Sigmoid colon (tissue), 7 donors: ENCODE data around the gene SFRP2. TPM values are rescaled to one million over a fixed set of nuclear protein-coding genes. Genes with fewer than 3 reads are reported as not detected.

Experiments
- DNase-seq: peaks from one replicate; pipeline ENCODE4 v3.0.0-alpha.2; 2019
- H3K27ac ChIP-seq, 4 donors: fragments of 200-600 bp; sonication (generic); one replicate each; pipeline ENCODE4 v1.5.1; 2016 to 2019; ENCODE audit warnings: mild to moderate bottlenecking in 1 of 4
- H3K27me3 ChIP-seq, 3 donors: fragments of 200-600 bp; sonication (generic); one replicate each; pipeline ENCODE4 v1.5.1; 2019; ENCODE audit warnings: mild to moderate bottlenecking in 1 of 3
- H3K36me3 ChIP-seq, 4 donors: fragments of 200-600 bp; sonication (generic); one replicate each; pipeline ENCODE4 v1.5.1; 2016 to 2019
- H3K4me1 ChIP-seq, 4 donors: fragments of 200-600 bp; sonication (generic); one replicate each; pipeline ENCODE4 v1.5.1; 2017 to 2019
- H3K4me3 ChIP-seq, 4 donors: fragments of 200-600 bp; sonication (generic); one replicate each; pipeline ENCODE4 v1.5.1; 2017 to 2019; ENCODE audit warnings: mild to moderate bottlenecking in 2 of 4, moderate library complexity in 1 of 4
- H3K9me3 ChIP-seq, 4 donors: fragments of 200-600 bp in 3 of 4; sonication (generic) in 3 of 4; one replicate each; pipeline versions ENCODE4 v1.5.1 to v1.6.1; 2013 to 2019
- CTCF ChIP-seq, 4 experiments: fragments of 450-650 bp in 3 of 4; fragments of 200-600 bp in 1 of 4; IDR thresholded peaks; one replicate each; pipeline ENCODE4 v1.5.1; 2016 to 2019; ENCODE audit warnings: antibody characterized with exemption in 4 of 4, mild to moderate bottlenecking in 3 of 4, moderate library complexity in 2 of 4
- EP300 ChIP-seq, 4 donors: sonication (generic); formaldehyde crosslinking; IDR thresholded peaks; one replicate each; pipeline ENCODE4 v1.6.1; 2017; ENCODE audit warnings: antibody characterized with exemption in 4 of 4
- POLR2A ChIP-seq, 2 donors: fragments of 450-650 bp; IDR thresholded peaks; one replicate each; pipeline ENCODE4 v1.6.1; 2016; ENCODE audit warnings: antibody characterized with exemption in 2 of 2, mild to moderate bottlenecking in 2 of 2, moderate library complexity in 2 of 2
- POLR2AphosphoS5 ChIP-seq, 4 donors: sonication (generic); formaldehyde crosslinking; IDR thresholded peaks; one replicate each; pipeline ENCODE4 v1.6.1; 2017; ENCODE audit warnings: antibody characterized with exemption in 4 of 4
- WGBS, 2 donors: extraction: QIAGEN DNeasy Blood & Tissue Kit; methylation state at CpG; one replicate each; pipeline ENCODE4 v1.1.7; 2013; 5-methylcytosine and 5-hydroxymethylcytosine counted together
- intact Hi-C: fragments of 100-400 bp; cut with DNase I; formaldehyde crosslinking; loops from one replicate; pipeline ENCODE4 v1.15.1; 2023
- polyA plus RNA-seq, 3 donors: library from polyadenylated mRNA; stranded (reverse); fragments of 200-250 nt; gene quantifications; one replicate each; pipeline ENCODE4 v1.2.3, GENCODE V29; 2013
- total RNA-seq, 4 donors: library from RNA; depleted of rRNA; stranded (reverse); fragments of >200 nt; gene quantifications; one replicate each; pipeline ENCODE4 v1.1.0, GENCODE V29; 2016
- donor health status: healthy with polysubstance abuse.
- donor health status: Bipolar disorder and iron deficiency.
- donor health status: healthy.

SFRP2 gene
- total and polyA plus RNA-seq, 7 donors, result 2.0 to 64.8 (median 25.4) TPM; not detected in 1

- H3K27ac ChIP-seq, result no peak overlapping the region
- no peaks in the 10 kb centered on the region for H3K36me3 ChIP-seq
- H3K9me3 ChIP-seq, result no peaks in the 10 kb centered on the region
- H3K27me3 ChIP-seq, result peaks cover 8 to 22% (median 21%) of the 10 kb centered on the region in 3 donors
- no peak overlapping the region for H3K4me3 ChIP-seq
- intact Hi-C loops, result no loop called here
- peaks cover 0 to 12% (median 9%) of the 10 kb centered on the region in 4 donors for H3K4me1 ChIP-seq
- no peak for DNase-seq
- 47 to 72% methylated on average over 3 of the region's 3 CpGs for WGBS, 2 donors
- TF ChIP-seq EP300 (IDR thresholded peaks at IDR 0.05) (no peak), POLR2A (IDR thresholded peaks at IDR 0.05) (no peak), CTCF (IDR thresholded peaks at IDR 0.05) (no peak), POLR2AphosphoS5 (IDR thresholded peaks at IDR 0.05) (no peak)
Measured at GRCh38 chr4:153784166-153784699, 4.7 kb downstream of the SFRP2 start.

GRCh38 chr4:153782581-153782980 is 6.3 kb downstream of the SFRP2 start:
- TF ChIP-seq POLR2A (IDR thresholded peaks at IDR 0.05) (no peak), CTCF (IDR thresholded peaks at IDR 0.05) (no peak), POLR2AphosphoS5 (IDR thresholded peaks at IDR 0.05) (no peak), EP300 (IDR thresholded peaks at IDR 0.05) (no peak)
- 95 to 99% methylated on average over 1 of the region's 1 CpG for WGBS, 2 donors
- no peak for DNase-seq
- H3K27me3 ChIP-seq, result peaks cover 0 to 5% (median 5%) of the 10 kb centered on the region in 3 donors
- no peaks in the 10 kb centered on the region for H3K36me3 ChIP-seq
- H3K9me3 ChIP-seq, result no peaks in the 10 kb centered on the region
- peak overlapping the region in 1 of 4 donors; percentile 29 for H3K27ac ChIP-seq
- H3K4me3 ChIP-seq, result no peak overlapping the region
- H3K4me1 ChIP-seq, result no peaks in the 10 kb centered on the region
- intact Hi-C loops, result no loop called here

GRCh38 chr4:153781717-153782416 is 7.0 kb downstream of the SFRP2 start:
- Histone ChIP-seq H3K36me3 (no peaks in the 10 kb centered on the region), H3K27ac (peak overlapping the region in 1 of 4 donors; percentile 29), H3K27me3 (peaks cover 0 to 5% (median under 1%) of the 10 kb centered on the region in 3 donors), H3K9me3 (no peaks in the 10 kb centered on the region), H3K4me1 (no peaks in the 10 kb centered on the region), H3K4me3 (no peak overlapping the region)
- no peak for TF ChIP-seq EP300 (IDR thresholded peaks at IDR 0.05)
- TF ChIP-seq POLR2A (IDR thresholded peaks at IDR 0.05), result no peak
- no peak for TF ChIP-seq POLR2AphosphoS5 (IDR thresholded peaks at IDR 0.05)
- TF ChIP-seq CTCF (IDR thresholded peaks at IDR 0.05), result no peak
- no peak for DNase-seq
- WGBS, 2 donors, result 41% methylated on average over 6 of the region's 6 CpGs
- intact Hi-C loops, result no loop called here

- TF ChIP-seq POLR2AphosphoS5 (IDR thresholded peaks at IDR 0.05), result no peak
- TF ChIP-seq POLR2A (IDR thresholded peaks at IDR 0.05), result no peak
- no peak for TF ChIP-seq EP300 (IDR thresholded peaks at IDR 0.05)
- TF ChIP-seq CTCF (IDR thresholded peaks at IDR 0.05), result no peak
- intact Hi-C loops, result no loop called here
- H3K4me1 ChIP-seq, result no peaks in the 10 kb centered on the region
- no peak for DNase-seq
- no peak overlapping the region for H3K27ac ChIP-seq
- no peaks in the 10 kb centered on the region for H3K9me3 ChIP-seq
- WGBS, 2 donors, result 89 to 93% methylated on average over 17 of the region's 17 CpGs
- H3K36me3 ChIP-seq, result no peaks in the 10 kb centered on the region
- H3K4me3 ChIP-seq, result no peak overlapping the region
- H3K27me3 ChIP-seq, result peaks cover 0 to 5% (median 0%) of the 10 kb centered on the region in 3 donors
Measured at GRCh38 chr4:153781280-153781679, 7.6 kb downstream of the SFRP2 start.
